HCT116 (cell line): ENCODE measurements around the gene KLHL40. TPM values are rescaled to one million over a fixed set of nuclear protein-coding genes. Genes with fewer than 3 reads are reported as not detected.
A peak's percentile ranks its signal among the peaks of the same experiment; 100 is the strongest.

Source experiments
- ATAC-seq: fragments of 200-7000 bp; cut with Tn5 transposase; 2 replicates; pipeline ENCODE4 v1.9.1; 2020; ENCODE audit warnings: mild to moderate bottlenecking, moderate library complexity
- BruUV-seq: library from RNA; stranded (reverse); fragments of 400-500 nt; replicated peaks from 2 replicates; lab custom pipeline; 2021; lab: Mats Ljungman, UMichigan
- CTCF ChIA-PET: fragments of 300-600 bp; sonication (Branson Sonifier 250); formaldehyde crosslinking; loops from one replicate; lab custom pipeline; 2021; ENCODE audit warnings: antibody characterized with exemption; lab: Charles Lee
- POLR2A ChIA-PET: fragments of 300-600, 350-600 bp; sonication (Branson Sonifier 250); formaldehyde crosslinking; loops from one replicate; lab custom pipeline; 2021; ENCODE audit warnings: antibody characterized with exemption; lab: Charles Lee
- RAD21 ChIA-PET, 2 experiments: fragments of 300-600 bp; sonication (Branson Sonifier 250); formaldehyde crosslinking; loops; one replicate each; lab custom pipeline; 2023; ENCODE audit warnings: low total read pairs in 2 of 2; ENCODE audit not compliant: uncharacterized antibody in 2 of 2, unreplicated experiment in 2 of 2, low non-redundant PET in 1 of 2; lab: Charles Lee
- DNase-seq: peaks from one replicate; pipeline ENCODE4 v3.0.0-alpha.2; 2010; ENCODE audit warnings: low read depth, low spot score
- H2AFZ ChIP-seq: fragments of 200-600 bp; shearing (Covaris generic), sonication (generic); 2 replicates; pipeline ENCODE4 v1.6.1; 2017; ENCODE audit warnings: low read depth, mixed run types, mixed read lengths, antibody characterized with exemption, low read length; ENCODE audit not compliant: poor library complexity, severe bottlenecking
- H3K27ac ChIP-seq: 2 replicates; pipeline ENCODE4 v1.5.1; 2012; ENCODE audit warnings: low read depth, low read length
- H3K27me3 ChIP-seq: fragments of 200-600 bp; sonication (generic); 2 replicates; pipeline ENCODE4 v1.6.1; 2016; ENCODE audit warnings: mixed run types, low read length, mixed read lengths; ENCODE audit not compliant: insufficient read depth
- H3K36me3 ChIP-seq, 2 experiments: fragments of 200-500 bp in 1 of 2; fragments of 200-600 bp in 1 of 2; sonication (Bioruptor generic) in 1 of 2; sonication (generic) in 1 of 2; 2 replicates each; pipeline versions ENCODE4 v1.5.1 to v1.6.1; 2014 to 2016; ENCODE audit warnings: low read length in 2 of 2, inconsistent platforms in 1 of 2, mixed read lengths in 1 of 2, mixed run types in 1 of 2; ENCODE audit not compliant: insufficient read depth in 2 of 2, control insufficient read depth in 1 of 2
- H3K4me1 ChIP-seq, 2 experiments: fragments of 200-600 bp in 1 of 2; sonication (generic) in 1 of 2; 2 replicates each; pipeline versions ENCODE4 v1.5.1 to v1.6.1; 2012 to 2017; ENCODE audit warnings: low read length in 2 of 2, inconsistent platforms in 1 of 2, mild to moderate bottlenecking in 1 of 2, mixed read lengths in 1 of 2, mixed run types in 1 of 2, moderate library complexity in 1 of 2; ENCODE audit not compliant: insufficient read depth in 2 of 2, control insufficient read depth in 1 of 2
- H3K4me2 ChIP-seq: fragments of 200-600 bp; sonication (generic); 2 replicates; pipeline ENCODE4 v1.6.1; 2017; ENCODE audit warnings: mixed run types, low read length, mixed read lengths
- H3K4me3 ChIP-seq, 2 experiments: fragments of 200-600 bp in 1 of 2; sonication (generic) in 1 of 2; replicated peaks in 1 of 2; 2 replicates each; pipeline ENCODE4 v1.5.1; 2011 to 2016; ENCODE audit warnings: low read length in 2 of 2, control low read depth in 1 of 2, low read depth in 1 of 2, mild to moderate bottlenecking in 1 of 2, mixed read lengths in 1 of 2, mixed run types in 1 of 2
- H3K79me2 ChIP-seq: fragments of 200-600 bp; sonication (generic); 2 replicates; pipeline ENCODE4 v1.6.1; 2017; ENCODE audit warnings: mild to moderate bottlenecking, mixed run types, low read length, moderate library complexity, mixed read lengths; ENCODE audit not compliant: insufficient read depth
- H3K9ac ChIP-seq: fragments of 200-600 bp; sonication (generic); 2 replicates; pipeline ENCODE4 v1.6.1; 2016; ENCODE audit warnings: low read length, mixed read lengths
- H3K9me2 ChIP-seq: fragments of 200-600 bp; sonication (generic), shearing (Covaris generic); 2 replicates; pipeline ENCODE4 v1.6.1; 2017; ENCODE audit warnings: mixed run types, mild to moderate bottlenecking, moderate library complexity; ENCODE audit not compliant: insufficient read depth
- H3K9me3 ChIP-seq, 2 experiments: fragments of 200-500 bp in 1 of 2; fragments of 200-600 bp in 1 of 2; sonication (Bioruptor generic) in 1 of 2; sonication (generic) in 1 of 2; 2 replicates each; pipeline ENCODE4 v1.6.1; 2014 to 2017; ENCODE audit warnings: low read length in 2 of 2, mixed read lengths in 2 of 2, inconsistent platforms in 1 of 2, low read depth in 1 of 2, mild to moderate bottlenecking in 1 of 2, mixed run types in 1 of 2, moderate library complexity in 1 of 2; ENCODE audit not compliant: control insufficient read depth in 1 of 2, insufficient read depth in 1 of 2
- H4K20me1 ChIP-seq: fragments of 200-600 bp; sonication (generic), shearing (Covaris generic); 2 replicates; pipeline ENCODE4 v1.6.1; 2017; ENCODE audit warnings: mixed run types, mild to moderate bottlenecking, moderate library complexity; ENCODE audit not compliant: insufficient read depth
- CTCF ChIP-seq, 3 experiments: fragments of 200-600 bp in 1 of 3; sonication (generic) in 1 of 3; IDR thresholded peaks in 2 of 3; conservative IDR thresholded peaks in 1 of 3; 2 replicates each; pipeline ENCODE4 v1.5.1; 2012 to 2017; ENCODE audit warnings: low read depth in 2 of 3, low read length in 2 of 3, antibody characterized with exemption in 1 of 3, borderline replicate concordance in 1 of 3, control low read depth in 1 of 3, mild to moderate bottlenecking in 1 of 3, mixed read lengths in 1 of 3, mixed run types in 1 of 3, moderate library complexity in 1 of 3; ENCODE audit not compliant: insufficient read depth in 1 of 3
- EGR1 ChIP-seq: IDR thresholded peaks from 2 replicates; pipeline ENCODE4 v1.6.1; 2012; ENCODE audit warnings: low read depth
- EZH2 ChIP-seq: fragments of 200-600 bp; sonication (generic); IDR thresholded peaks from 2 replicates; pipeline ENCODE4 v1.6.1; 2017; ENCODE audit warnings: antibody characterized with exemption, mixed run types
- JUND ChIP-seq: IDR thresholded peaks from 2 replicates; pipeline ENCODE4 v1.6.1; 2012
- MAX ChIP-seq: IDR thresholded peaks from 2 replicates; pipeline ENCODE4 v1.6.1; 2012
- REST ChIP-seq: IDR thresholded peaks from 2 replicates; pipeline ENCODE4 v1.6.1; 2012; ENCODE audit warnings: low read depth
- YY1 ChIP-seq: IDR thresholded peaks from 2 replicates; pipeline ENCODE4 v1.6.1; 2011; ENCODE audit warnings: low read length, low read depth, moderate library complexity, mild to moderate bottlenecking; ENCODE audit not compliant: insufficient replicate concordance; ENCODE audit errors: extremely low read depth
- intact Hi-C: fragments of 100-400 bp; cut with micrococcal nuclease; formaldehyde crosslinking; loops from 2 replicates; pipeline ENCODE4 v1.10.0; 2022
- total RNA-seq: library from RNA; stranded (reverse); gene quantifications from one replicate; pipeline ENCODE4 v1.2.1, GENCODE V29; 2021; ENCODE audit not compliant: unreplicated experiment
- TF ChIP-seq, protein P1 (sequence below): IDR thresholded peaks from 2 replicates; pipeline ENCODE4 v1.6.1; 2011; ENCODE audit warnings: mild to moderate bottlenecking, low read length, moderate library complexity; ENCODE audit not compliant: insufficient replicate concordance; ENCODE audit errors: extremely low read depth

Gene KLHL40
- total RNA-seq, 1 experiment from 2014 or later: not detected

GRCh38 chr3:42701371-42702065, 16.2 kb downstream of the KLHL40 start:
- H3K9me3 ChIP-seq: no peaks in the 10 kb centered on the region
- 0 out of 2 replicates have a peak, but pooled peaks cover 3% of the 10 kb centered on the region for H3K27me3 ChIP-seq
- no peaks in the 10 kb centered on the region for H3K9me2 ChIP-seq
- TF ChIP-seq, protein P1, sequence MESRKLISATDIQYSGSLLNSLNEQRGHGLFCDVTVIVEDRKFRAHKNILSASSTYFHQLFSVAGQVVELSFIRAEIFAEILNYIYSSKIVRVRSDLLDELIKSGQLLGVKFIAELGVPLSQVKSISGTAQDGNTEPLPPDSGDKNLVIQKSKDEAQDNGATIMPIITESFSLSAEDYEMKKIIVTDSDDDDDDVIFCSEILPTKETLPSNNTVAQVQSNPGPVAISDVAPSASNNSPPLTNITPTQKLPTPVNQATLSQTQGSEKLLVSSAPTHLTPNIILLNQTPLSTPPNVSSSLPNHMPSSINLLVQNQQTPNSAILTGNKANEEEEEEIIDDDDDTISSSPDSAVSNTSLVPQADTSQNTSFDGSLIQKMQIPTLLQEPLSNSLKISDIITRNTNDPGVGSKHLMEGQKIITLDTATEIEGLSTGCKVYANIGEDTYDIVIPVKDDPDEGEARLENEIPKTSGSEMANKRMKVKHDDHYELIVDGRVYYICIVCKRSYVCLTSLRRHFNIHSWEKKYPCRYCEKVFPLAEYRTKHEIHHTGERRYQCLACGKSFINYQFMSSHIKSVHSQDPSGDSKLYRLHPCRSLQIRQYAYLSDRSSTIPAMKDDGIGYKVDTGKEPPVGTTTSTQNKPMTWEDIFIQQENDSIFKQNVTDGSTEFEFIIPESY: no peak
- no peak for TF ChIP-seq JUND
- no peak for TF ChIP-seq CTCF (IDR thresholded peaks at IDR 0.05 in 2 of 3, conservative IDR thresholded peaks at IDR 0.05 in 1 of 3; ENCODE audit: borderline replicate concordance in 1 of 3, insufficient read depth in 1 of 3, low read depth in 2 of 3, low read length in 2 of 3)
- TF ChIP-seq YY1: no peak
- peak; percentile 97 for TF ChIP-seq REST
- no peak for TF ChIP-seq MAX
- TF ChIP-seq EZH2: no peak
- no peak for TF ChIP-seq EGR1
- POLR2A ChIA-PET: no interaction called here
- no peak overlapping the region for H2AFZ ChIP-seq
- no peak overlapping the region for H3K27ac ChIP-seq
- RAD21 ChIA-PET: no interaction called here
- no peak overlapping the region for H3K4me2 ChIP-seq
- H4K20me1 ChIP-seq: no peaks in the 10 kb centered on the region
- DNase-seq: no peak
- CTCF ChIA-PET: no interaction called here
- intact Hi-C loops: no loop called here
- peak; percentile 84 for ATAC-seq
- no TSS peak for BruUV-seq
- no peaks in the 10 kb centered on the region for H3K36me3 ChIP-seq
- no peak overlapping the region for H3K4me3 ChIP-seq
- no peaks in the 10 kb centered on the region for H3K4me1 ChIP-seq
- no peaks in the 10 kb centered on the region for H3K79me2 ChIP-seq
- H3K9ac ChIP-seq: no peak overlapping the region
